GM12878 (cell line): Measurements from ENCODE around the gene SLC44A3. TPM values are rescaled to one million over a fixed set of nuclear protein-coding genes. Genes with fewer than 3 reads are reported as not detected.

Experiments
- ATAC-seq: fragments of 200-7000 bp; cut with Tn5 transposase; 3 replicates; pipeline ENCODE4 v1.9.1; 2020; ENCODE audit warnings: mild to moderate bottlenecking, moderate library complexity
- BruUV-seq: library from RNA; stranded (reverse); fragments of 400-500 nt; replicated peaks from 2 replicates; lab custom pipeline; 2021; lab: Mats Ljungman, UMichigan
- CTCF ChIA-PET: fragments of 300-600 bp; sonication (Branson Sonifier 250); formaldehyde crosslinking; extraction: SDS; loops from one replicate; lab custom pipeline; 2021; ENCODE audit warnings: inconsistent platforms; lab: Yijun Ruan, JAX
- POLR2A ChIA-PET: fragments of 350-600 bp; formaldehyde crosslinking; extraction: SDS; loops from one replicate; lab custom pipeline; 2021; ENCODE audit warnings: inconsistent platforms; lab: Charles Lee
- RAD21 ChIA-PET: fragments of 300-600 bp; sonication (Branson Sonifier 250); formaldehyde crosslinking; loops from one replicate; lab custom pipeline; 2023; ENCODE audit warnings: antibody characterized with exemption; ENCODE audit not compliant: unreplicated experiment; lab: Charles Lee
- SMC1A ChIA-PET: fragments of 300-600 bp; sonication (Branson Sonifier 250); formaldehyde crosslinking; loops from one replicate; lab custom pipeline; 2023; ENCODE audit not compliant: unreplicated experiment, uncharacterized antibody; lab: Charles Lee
- DNase-seq: peaks from one replicate; pipeline ENCODE4 v3.0.0-alpha.2; 2011; ENCODE audit warnings: low read depth, low spot score
- FAIRE-seq: peaks from 3 replicates; lab custom pipeline; 2011; peaks lifted over from hg19 to GRCh38; lab: Jason Lieb, UNC
- H2AFZ ChIP-seq: 2 replicates; pipeline ENCODE4 v1.6.0; 2011; ENCODE audit warnings: low read depth, low read length, control low read depth; ENCODE audit not compliant: control insufficient read depth
- H3K27ac ChIP-seq: 2 replicates; pipeline ENCODE4 v1.5.1; 2011; ENCODE audit warnings: control low read depth; ENCODE audit not compliant: control insufficient read depth, insufficient read depth
- H3K27me3 ChIP-seq, 2 experiments: replicated peaks in 1 of 2; 2 replicates each; pipeline versions ENCODE4 v1.6.0 to v1.6.1; 2011; ENCODE audit warnings: low read length in 1 of 2; ENCODE audit not compliant: control insufficient read depth in 2 of 2, insufficient read depth in 2 of 2
- H3K36me3 ChIP-seq, 2 experiments: 2 replicates each; pipeline ENCODE4 v1.5.1; 2011; ENCODE audit warnings: low read length in 1 of 2; ENCODE audit not compliant: control insufficient read depth in 2 of 2, insufficient read depth in 2 of 2
- H3K4me1 ChIP-seq: 2 replicates; pipeline ENCODE4 v1.6.1; 2011; ENCODE audit warnings: mild to moderate bottlenecking, low read length, moderate library complexity, mixed read lengths; ENCODE audit not compliant: control insufficient read depth, insufficient read depth
- H3K4me2 ChIP-seq: 2 replicates; pipeline ENCODE4 v1.6.0; 2011; ENCODE audit warnings: control low read depth; ENCODE audit not compliant: control insufficient read depth, insufficient read depth
- H3K4me3 ChIP-seq: fragments of 200-600 bp; sonication (generic); 2 replicates; pipeline ENCODE4 v1.5.1; 2016
- H3K79me2 ChIP-seq: 2 replicates; pipeline ENCODE4 v1.6.0; 2011; ENCODE audit warnings: low read length; ENCODE audit not compliant: control insufficient read depth, insufficient read depth
- H3K9ac ChIP-seq: 2 replicates; pipeline ENCODE4 v1.8.0; 2011; ENCODE audit warnings: low read length, control low read depth, mixed read lengths; ENCODE audit not compliant: control insufficient read depth, insufficient read depth
- H3K9me3 ChIP-seq: replicated peaks from 3 replicates; pipeline ENCODE4 v1.5.1; 2011; ENCODE audit warnings: mild to moderate bottlenecking, low read length; ENCODE audit not compliant: control insufficient read depth, insufficient read depth
- H4K20me1 ChIP-seq: 2 replicates; pipeline ENCODE4 v1.6.0; 2011; ENCODE audit not compliant: control insufficient read depth, insufficient read depth
- CBX5 ChIP-seq: sonication (generic); IDR thresholded peaks from 2 replicates; pipeline ENCODE4 v1.6.1; 2016; ENCODE audit warnings: low read depth, moderate library complexity, mild to moderate bottlenecking, inconsistent platforms
- CHD2 ChIP-seq: IDR thresholded peaks from 2 replicates; pipeline ENCODE4 v1.6.1; 2011; ENCODE audit warnings: low read depth, low read length, improper control_type of control experiment, borderline replicate concordance
- E2F4 ChIP-seq: IDR thresholded peaks from 2 replicates; pipeline ENCODE4 v1.6.1; 2012; ENCODE audit warnings: low read depth, low read length, improper control_type of control experiment
- GATAD2B ChIP-seq: fragments of 450-650 bp; conservative IDR thresholded peaks from 2 replicates; pipeline ENCODE4 v1.6.1; 2017; ENCODE audit warnings: low read depth, mild to moderate bottlenecking, moderate library complexity
- IRF3 ChIP-seq: fragments of 450-650 bp; IDR thresholded peaks from 2 replicates; pipeline ENCODE4 v1.6.1; 2014; ENCODE audit warnings: mild to moderate bottlenecking
- NBN ChIP-seq: fragments of 450-650 bp; IDR thresholded peaks from 2 replicates; pipeline ENCODE4 v1.6.1; 2016
- NFYA ChIP-seq: IDR thresholded peaks from 2 replicates; pipeline ENCODE4 v1.6.1; 2011; ENCODE audit warnings: low read depth, mild to moderate bottlenecking, low read length, improper control_type of control experiment, borderline replicate concordance
- SMAD1 ChIP-seq: fragments of 450-650 bp; IDR thresholded peaks from 2 replicates; pipeline ENCODE4 v1.6.1; 2018; ENCODE audit warnings: mild to moderate bottlenecking, low read depth; ENCODE audit not compliant: partially characterized antibody
- SP1 ChIP-seq: IDR thresholded peaks from one replicate; pipeline ENCODE4 v1.6.1; 2011; ENCODE audit warnings: low read depth, low read length
- TBL1XR1 ChIP-seq: IDR thresholded peaks from 2 replicates; pipeline ENCODE4 v1.6.1; 2012; ENCODE audit warnings: low read depth, low read length, improper control_type of control experiment
- ZNF24 ChIP-seq: fragments of 450-650 bp; IDR thresholded peaks from 2 replicates; pipeline ENCODE4 v1.6.1; 2017; ENCODE audit warnings: antibody characterized with exemption, mild to moderate bottlenecking
- ZNF384 ChIP-seq: IDR thresholded peaks from 2 replicates; pipeline ENCODE4 v1.6.1; 2012; ENCODE audit warnings: low read depth, mild to moderate bottlenecking, low read length, improper control_type of control experiment, borderline replicate concordance
- WGBS: methylation state at CpG from one replicate; pipeline ENCODE4 v1.1.6; 2016; ENCODE audit warnings: low lambda C conversion rate; ENCODE audit not compliant: insufficient replicate concordance, insufficient coverage; ENCODE audit errors: missing lambda C conversion rate; 5-methylcytosine and 5-hydroxymethylcytosine counted together
- in situ Hi-C: fragments of 300-500 bp; cut with MboI; formaldehyde crosslinking; loops from 9 replicates; pipeline ENCODE4 v1.14.3; 2018; ENCODE audit warnings: mixed read lengths
- intact Hi-C: fragments of 100-400 bp; cut with micrococcal nuclease; formaldehyde crosslinking; loops from one replicate; pipeline ENCODE4 v1.14.2; 2022; ENCODE audit not compliant: unreplicated experiment
- polyA plus RNA-seq, 11 experiments: library from polyadenylated mRNA; depleted of rRNA in 4 of 11; unstranded in 6 of 11; stranded (reverse) in 5 of 11; fragments of >200 nt; fragmentation: Nextera tagmentation in 4 of 11; fragmentation: Illumina TruSeq in 1 of 11; extraction: Ambion mirVana in 4 of 11; extraction: Trizol in 1 of 11; gene quantifications; 1 replicate in 1 of 11; 2 replicates in 10 of 11; pipeline versions ENCODE4 v1.2.1 to v1.2.3, GENCODE V29; 2011 to 2016; ENCODE audit warnings: inconsistent platforms in 2 of 11, missing spikeins in 2 of 11, low read depth in 1 of 11
- total RNA-seq, 4 experiments: library from RNA; depleted of rRNA in 3 of 4; stranded (reverse); fragments of >200 nt in 3 of 4; fragmentation: Illumina TruSeq in 1 of 4; extraction: Trizol in 1 of 4; gene quantifications; 2 replicates each; pipeline versions ENCODE4 v1.2.1 to v1.2.3, GENCODE V29; 2013 to 2021

The SLC44A3 gene
- total and polyA plus RNA-seq, 10 of the 15 experiments (the other 5 are each of a cell fraction or from before 2014, with no cell fraction given), result not detected

GRCh38 chr1:94874423-94874822, 54.3 kb downstream of the SLC44A3 start:
- ChIA-PET RAD21 (interaction anchor here (1.3 kb wide), 1 partner anchor 20 kb away, joined by 4 read pairs; no protein-coding TSS in a partner anchor), SMC1A (interaction anchor here (0.5 kb wide), 1 partner anchor 178 kb away, joined by 3 read pairs; no protein-coding TSS in a partner anchor), POLR2A (interaction anchor here (1.0 kb wide), 1 partner anchor 18 kb away, joined by 3 read pairs; no protein-coding TSS in a partner anchor), CTCF (interaction anchor here (1.0 to 1.3 kb wide), 3 partner anchors 20 to 166 kb away, joined by 3 read pairs; no protein-coding TSS in a partner anchor)
- intact Hi-C loops (no loop called here), in situ Hi-C loops (no loop called here)
- Histone ChIP-seq H3K4me3 (no peak overlapping the region), H3K36me3 (no peaks in the 10 kb centered on the region), H3K27me3 (no peaks in the 10 kb centered on the region; a peak in 1 of 4 replicates), H3K4me2 (no peak overlapping the region), H4K20me1 (no peaks in the 10 kb centered on the region), H3K9ac (no peak overlapping the region), H2AFZ (no peak overlapping the region), H3K27ac (no peak overlapping the region), H3K9me3 (no peaks in the 10 kb centered on the region), H3K4me1 (no peaks in the 10 kb centered on the region), H3K79me2 (no peaks in the 10 kb centered on the region)
- ATAC-seq (no peak), FAIRE-seq (no peak), DNase-seq (no peak)
- no peak for TF ChIP-seq CHD2
- TF ChIP-seq ZNF24, result no peak
- TF ChIP-seq NFYA, result no peak
- no TSS peak for BruUV-seq
- WGBS, result 60% methylated on average over 6 of the region's 6 CpGs

- no peak overlapping the region for H3K4me2 ChIP-seq
Measured at GRCh38 chr1:94875794-94876193, 55.6 kb downstream of the SLC44A3 start.

More at GRCh38 chr1:94875794-94876193, 55.6 kb downstream of the SLC44A3 start:
- Histone ChIP-seq H3K36me3 (no peaks in the 10 kb centered on the region), H3K9ac (no peak overlapping the region), H3K4me1 (no peaks in the 10 kb centered on the region), H3K9me3 (no peaks in the 10 kb centered on the region), H2AFZ (no peak overlapping the region)
- BruUV-seq, result no TSS peak
- CTCF ChIA-PET, result interaction anchor here (1.3 kb wide), 1 partner anchor 21 kb away, joined by 3 read pairs; no protein-coding TSS in a partner anchor
- intact Hi-C loops, result no loop called here
- no peak for ATAC-seq
- TF ChIP-seq TBL1XR1 (no peak), NBN (no peak), E2F4 (no peak), CBX5 (no peak), SMAD1 (no peak), ZNF384 (no peak), IRF3 (no peak), GATAD2B (no peak), SP1 (no peak)
- TF ChIP-seq, all 136 proteins: peak for 0
- WGBS, result 58% methylated on average over 4 of the region's 4 CpGs
- RAD21 ChIA-PET, result no interaction called here
- DNase-seq, result no peak
- in situ Hi-C loops, result no loop called here
- H3K4me3 ChIP-seq, result no peak overlapping the region
- H3K27me3 ChIP-seq, result no peaks in the 10 kb centered on the region; a peak in 1 of 4 replicates
- POLR2A ChIA-PET, result no interaction called here
- H4K20me1 ChIP-seq, result no peaks in the 10 kb centered on the region
- no peaks in the 10 kb centered on the region for H3K79me2 ChIP-seq
- SMC1A ChIA-PET, result interaction anchor here (0.8 kb wide), 1 partner anchor 36 kb away, joined by 3 read pairs; no protein-coding TSS in a partner anchor
- no peak overlapping the region for H3K27ac ChIP-seq
- no peak for FAIRE-seq
